PC-9 (cell line): Measurements from ENCODE around the gene TNRC6C. TPM values are rescaled to one million over a fixed set of nuclear protein-coding genes. Genes with fewer than 3 reads are reported as not detected.

ENCODE experiments used
- BruUV-seq: library from RNA; stranded (reverse); fragments of 400-500 nt; replicated peaks from 2 replicates; lab custom pipeline; 2021; lab: Mats Ljungman, UMichigan
- CTCF ChIA-PET: fragments of 300-600 bp; sonication (Branson Sonifier 250); formaldehyde crosslinking; loops from one replicate; lab custom pipeline; 2022; ENCODE audit warnings: antibody characterized with exemption; lab: Charles Lee
- POLR2A ChIA-PET: fragments of 300-600 bp; sonication (Branson Sonifier 250); formaldehyde crosslinking; loops from one replicate; lab custom pipeline; 2022; ENCODE audit warnings: antibody characterized with exemption; ENCODE audit not compliant: unreplicated experiment; lab: Charles Lee
- DNase-seq, 2 experiments: peaks; one replicate each; pipeline versions ENCODE4 v3.0.0 to v3.0.0-alpha.2; 2015 to 2022; ENCODE audit warnings: mixed read lengths in 1 of 2
- H2AFZ ChIP-seq: fragments of 200-600 bp; sonication (generic); 2 replicates; pipeline ENCODE4 v1.8.1; 2017; ENCODE audit warnings: antibody characterized with exemption
- H3F3A ChIP-seq: fragments of 200-600 bp; sonication (generic); 2 replicates; pipeline ENCODE4 v1.8.1; 2017; ENCODE audit warnings: antibody characterized with exemption, mild to moderate bottlenecking, low read depth; ENCODE audit not compliant: insufficient read depth
- H3K27ac ChIP-seq: fragments of 200-600 bp; sonication (generic); 2 replicates; pipeline ENCODE4 v1.6.1; 2016; ENCODE audit warnings: mixed run types
- H3K27me3 ChIP-seq: fragments of 200-600 bp; sonication (generic); 2 replicates; pipeline ENCODE4 v1.6.1; 2016; ENCODE audit warnings: low read depth, mixed run types; ENCODE audit not compliant: insufficient read depth
- H3K36me3 ChIP-seq: fragments of 200-600 bp; sonication (generic); 2 replicates; pipeline ENCODE4 v1.6.1; 2016; ENCODE audit warnings: low read depth, mixed run types
- H3K4me1 ChIP-seq: fragments of 200-600 bp; sonication (generic); replicated peaks from 2 replicates; pipeline ENCODE4 v1.6.1; 2016; ENCODE audit warnings: mixed run types; ENCODE audit not compliant: insufficient read depth
- H3K4me2 ChIP-seq: fragments of 200-600 bp; sonication (generic); 2 replicates; pipeline ENCODE4 v1.6.1; 2017; ENCODE audit warnings: mixed run types
- H3K4me3 ChIP-seq: fragments of 200-600 bp; sonication (generic); 2 replicates; pipeline ENCODE4 v1.6.1; 2016; ENCODE audit warnings: mixed run types
- H3K79me2 ChIP-seq: fragments of 200-600 bp; sonication (generic); 2 replicates; pipeline ENCODE4 v1.6.1; 2017; ENCODE audit warnings: low read depth, mixed run types
- H3K9me2 ChIP-seq: fragments of 200-600 bp; sonication (generic); 2 replicates; pipeline ENCODE4 v1.8.1; 2017; ENCODE audit warnings: mild to moderate bottlenecking; ENCODE audit not compliant: insufficient read depth
- H3K9me3 ChIP-seq: fragments of 200-600 bp; sonication (generic); 2 replicates; pipeline ENCODE4 v1.8.1; 2016; ENCODE audit warnings: low read depth; ENCODE audit not compliant: insufficient read depth
- H4K20me1 ChIP-seq: fragments of 200-600 bp; sonication (generic); 2 replicates; pipeline ENCODE4 v1.8.1; 2017; ENCODE audit not compliant: insufficient read depth
- EZH2 ChIP-seq: fragments of 200-600 bp; sonication (generic); IDR thresholded peaks from 2 replicates; pipeline ENCODE4 v1.8.0; 2017; ENCODE audit warnings: antibody characterized with exemption, low read depth
- intact Hi-C: fragments of 100-400 bp; cut with micrococcal nuclease; formaldehyde crosslinking; loops from one replicate; pipeline ENCODE4 v1.10.0; 2022; ENCODE audit not compliant: unreplicated experiment
- total RNA-seq: library from RNA; stranded (reverse); gene quantifications from 2 replicates; pipeline ENCODE4 v1.2.3, GENCODE V29; 2021
- TF ChIP-seq, protein P1 (sequence below): fragments of 200-600 bp; sonication (generic); conservative IDR thresholded peaks from 2 replicates; pipeline ENCODE4 v1.6.1; 2017; ENCODE audit warnings: mixed run types, antibody characterized with exemption, mild to moderate bottlenecking, moderate library complexity

The TNRC6C gene
- total RNA-seq, 1 experiment from 2014 or later: 0.37 TPM

DNA sequence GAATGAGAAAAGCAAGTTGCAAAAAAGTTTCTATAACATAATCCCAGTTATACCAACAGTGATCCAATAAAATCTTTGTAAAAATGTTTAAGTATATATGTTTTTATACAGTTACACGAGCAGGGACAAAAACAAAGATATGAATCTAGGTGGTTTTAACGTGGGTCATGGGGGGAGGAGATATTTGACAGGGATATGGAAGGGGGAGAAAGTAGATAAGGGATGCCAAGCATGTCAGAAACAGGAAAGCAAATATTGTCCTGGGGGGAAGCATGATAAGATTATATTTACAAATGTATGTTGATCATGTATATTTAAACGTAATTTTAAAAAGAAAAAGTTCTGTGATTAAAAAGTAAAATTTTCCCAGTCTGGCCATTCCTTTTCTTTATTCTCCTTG lies 43.1 kb downstream of the TNRC6C start:
- Histone ChIP-seq H3K36me3 (no peaks in the 10 kb centered on the region), H3K9me2 (no peaks in the 10 kb centered on the region), H3K4me3 (no peak overlapping the region), H3K4me1 (no peaks in the 10 kb centered on the region), H3K27ac (no peak overlapping the region), H4K20me1 (no peaks in the 10 kb centered on the region), H3K79me2 (no peaks in the 10 kb centered on the region), H3K9me3 (no peaks in the 10 kb centered on the region), H3F3A (no peaks in the 10 kb centered on the region), H3K4me2 (no peak overlapping the region), H2AFZ (no peak overlapping the region), H3K27me3 (peaks cover 58% of the 10 kb centered on the region)
- TF ChIP-seq, protein P1, sequence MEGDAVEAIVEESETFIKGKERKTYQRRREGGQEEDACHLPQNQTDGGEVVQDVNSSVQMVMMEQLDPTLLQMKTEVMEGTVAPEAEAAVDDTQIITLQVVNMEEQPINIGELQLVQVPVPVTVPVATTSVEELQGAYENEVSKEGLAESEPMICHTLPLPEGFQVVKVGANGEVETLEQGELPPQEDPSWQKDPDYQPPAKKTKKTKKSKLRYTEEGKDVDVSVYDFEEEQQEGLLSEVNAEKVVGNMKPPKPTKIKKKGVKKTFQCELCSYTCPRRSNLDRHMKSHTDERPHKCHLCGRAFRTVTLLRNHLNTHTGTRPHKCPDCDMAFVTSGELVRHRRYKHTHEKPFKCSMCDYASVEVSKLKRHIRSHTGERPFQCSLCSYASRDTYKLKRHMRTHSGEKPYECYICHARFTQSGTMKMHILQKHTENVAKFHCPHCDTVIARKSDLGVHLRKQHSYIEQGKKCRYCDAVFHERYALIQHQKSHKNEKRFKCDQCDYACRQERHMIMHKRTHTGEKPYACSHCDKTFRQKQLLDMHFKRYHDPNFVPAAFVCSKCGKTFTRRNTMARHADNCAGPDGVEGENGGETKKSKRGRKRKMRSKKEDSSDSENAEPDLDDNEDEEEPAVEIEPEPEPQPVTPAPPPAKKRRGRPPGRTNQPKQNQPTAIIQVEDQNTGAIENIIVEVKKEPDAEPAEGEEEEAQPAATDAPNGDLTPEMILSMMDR: no peak
- no peak for TF ChIP-seq EZH2
- DNase-seq: no peak
- CTCF ChIA-PET: no interaction called here
- BruUV-seq: no TSS peak
- intact Hi-C loops: no loop called here
- POLR2A ChIA-PET: no interaction called here

DNA sequence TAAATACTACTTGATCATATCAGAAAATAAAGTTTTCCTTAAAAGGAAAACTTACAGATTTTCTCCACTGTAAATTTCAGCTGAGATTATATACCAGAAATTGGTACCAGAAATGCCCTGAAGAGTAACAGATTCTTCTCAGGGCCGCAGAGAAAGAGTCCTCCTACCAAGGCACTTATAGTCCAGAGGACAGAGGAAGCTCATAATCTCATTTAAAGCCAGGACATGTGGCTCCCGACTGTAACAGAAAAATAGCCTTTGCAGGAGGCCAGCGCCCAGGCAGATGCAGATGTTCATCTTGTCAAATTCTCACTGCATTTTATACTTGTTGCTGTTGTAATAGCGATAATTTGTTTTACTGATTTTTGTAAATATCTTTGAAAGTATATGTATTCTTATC lies 43.7 kb downstream of the TNRC6C start:
- Histone ChIP-seq H3K27ac (no peak overlapping the region), H3K9me3 (no peaks in the 10 kb centered on the region), H3K4me1 (no peaks in the 10 kb centered on the region), H3K36me3 (no peaks in the 10 kb centered on the region), H3K79me2 (no peaks in the 10 kb centered on the region), H4K20me1 (no peaks in the 10 kb centered on the region), H3K4me2 (no peak overlapping the region), H3K4me3 (no peak overlapping the region), H2AFZ (no peak overlapping the region), H3K9me2 (no peaks in the 10 kb centered on the region), H3F3A (no peaks in the 10 kb centered on the region), H3K27me3 (peaks cover 53% of the 10 kb centered on the region)
- no peak for DNase-seq
- TF ChIP-seq, protein P1: no peak
- TF ChIP-seq EZH2: no peak
- BruUV-seq: no TSS peak
- ChIA-PET POLR2A (no interaction called here), CTCF (no interaction called here)
- intact Hi-C loops: no loop called here

DNA sequence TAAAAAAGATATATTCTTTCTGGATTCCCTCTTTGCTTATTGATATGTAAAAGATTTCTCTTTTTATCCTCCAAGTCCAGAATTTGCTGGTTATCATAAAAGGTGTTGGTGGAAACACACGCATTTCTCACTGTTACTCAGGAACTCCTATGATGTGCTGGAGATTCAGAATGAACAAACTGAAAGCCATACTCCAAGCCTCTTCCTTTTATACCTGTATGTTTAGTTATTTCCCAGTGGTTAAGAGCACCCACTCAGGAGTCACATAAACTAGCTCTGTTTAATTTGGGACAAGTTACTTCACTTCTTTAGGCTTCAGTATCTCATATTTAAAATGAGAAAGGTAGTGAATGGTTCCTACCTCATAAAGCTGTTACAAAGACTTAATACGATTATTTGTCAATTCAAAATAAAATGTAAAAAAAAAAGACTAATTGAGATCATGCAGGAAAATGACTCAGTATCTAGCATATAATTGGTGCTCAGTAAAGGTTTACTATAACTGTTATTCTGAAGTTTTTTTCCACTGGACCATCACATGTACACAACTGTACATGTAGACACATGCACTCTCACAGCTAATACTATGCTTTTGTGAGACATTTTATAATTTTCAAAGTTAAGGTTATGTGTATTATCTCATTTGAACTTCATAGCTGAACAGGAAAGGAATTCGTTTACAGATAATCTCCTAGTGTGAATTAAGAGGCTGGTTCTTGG lies 47.1 kb downstream of the TNRC6C start:
- Histone ChIP-seq H3K9me3 (no peaks in the 10 kb centered on the region), H3K27me3 (peaks cover 64% of the 10 kb centered on the region), H3F3A (no peaks in the 10 kb centered on the region), H3K9me2 (no peaks in the 10 kb centered on the region), H3K79me2 (no peaks in the 10 kb centered on the region), H2AFZ (no peak overlapping the region), H3K4me1 (no peaks in the 10 kb centered on the region), H3K36me3 (no peaks in the 10 kb centered on the region), H3K4me2 (no peak overlapping the region), H3K27ac (no peak overlapping the region), H3K4me3 (no peak overlapping the region), H4K20me1 (no peaks in the 10 kb centered on the region)
- DNase-seq: no peak
- ChIA-PET POLR2A (no interaction called here), CTCF (no interaction called here)
- intact Hi-C loops: no loop called here
- no peak for TF ChIP-seq EZH2
- TF ChIP-seq, protein P1: no peak
- BruUV-seq: no TSS peak
